ENCODE measurements around the gene NEURL3. TPM values are rescaled to one million over a fixed set of nuclear protein-coding genes. Genes with fewer than 3 reads are reported as not detected.

The NEURL3 gene
- total and polyA plus RNA-seq, 9 of the 15 experiments (the other 6 are each of a cell fraction or from before 2014, with no cell fraction given), result not detected

DNA sequence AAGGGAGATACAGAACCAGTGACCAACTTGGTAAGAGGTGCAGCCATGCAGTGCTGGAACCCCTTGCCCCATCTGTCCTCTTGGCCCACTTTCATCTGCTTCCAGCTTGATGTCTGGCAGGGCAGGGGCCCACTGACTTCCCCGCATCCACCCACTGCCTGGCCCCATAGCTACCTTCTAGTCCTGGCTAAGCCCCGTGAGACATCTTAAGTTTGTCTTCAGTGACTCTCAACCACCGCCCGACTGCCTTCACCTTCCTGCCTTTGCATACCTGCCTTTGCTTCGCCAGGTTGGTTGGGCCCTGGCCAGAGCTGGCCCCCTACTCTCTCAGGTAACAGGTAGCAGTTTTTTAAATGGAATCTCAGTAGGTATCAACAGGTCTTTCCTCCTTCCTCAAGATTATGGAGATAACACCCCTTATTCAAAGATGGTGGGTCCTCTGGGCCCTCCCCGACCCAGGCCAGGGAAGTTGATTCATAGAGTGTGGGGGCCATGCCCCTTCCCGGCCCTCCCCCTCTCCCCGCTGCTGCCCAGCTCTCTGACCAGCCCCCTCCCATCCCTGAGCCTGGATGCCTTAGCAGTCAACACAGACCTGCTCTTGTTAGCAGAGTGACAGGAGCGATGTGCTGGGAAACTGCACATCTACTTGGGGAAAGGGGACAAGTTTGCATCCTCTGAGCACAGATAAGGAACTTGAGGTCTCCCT lies 34.2 kb upstream of the NEURL3 start:
- in situ Hi-C loops (cut with MboI) (no loop called here), intact Hi-C loops (cut with micrococcal nuclease) (no loop called here)
- ChIA-PET CTCF (ENCODE audit: low intra/inter-chr PET ratio) (no interaction called here), POLR2A (interaction anchor here (0.7 to 1.2 kb wide), 3 partner anchors 9 to 187 kb away, joined by 3 to 7 read pairs (median 3); no protein-coding TSS in a partner anchor)
- Histone ChIP-seq H2AFZ (ENCODE audit: low read depth, low read length) (no peak overlapping the region), H3K9me3 (replicated peaks; ENCODE audit: control insufficient read depth, insufficient read depth, low read depth, low read length) (no peaks in the 10 kb centered on the region), H3K9me1 (ENCODE audit: control insufficient read depth, insufficient read depth, low read length) (peaks cover 4% of the 10 kb centered on the region), H3K4me3 (no peak overlapping the region), H4K20me1 (replicated peaks; ENCODE audit: control insufficient read depth, insufficient read depth, low read length) (peaks cover 20% of the 10 kb centered on the region), H3K9ac (ENCODE audit: insufficient read depth in 1 of 2, low read depth in 2 of 2, low read length in 2 of 2) (peak overlapping the region in 1 of 2 experiments; percentile 64; a peak in 1 of 4 replicates), H3K27me3 (ENCODE audit: control insufficient read depth in 2 of 2, insufficient read depth in 2 of 2, low read length in 2 of 2) (no peaks in the 10 kb centered on the region), H3K79me2 (ENCODE audit: control insufficient read depth, insufficient read depth, low read length) (no peaks in the 10 kb centered on the region; the same call in 1 of the 3 replicates), H3K4me1 (replicated peaks in 1 of 2; ENCODE audit: control insufficient read depth in 2 of 2, insufficient read depth in 2 of 2, low read length in 2 of 2) (peaks cover 3 to 25% of the 10 kb centered on the region in 2 experiments; a peak in 3 of 5 replicates), H3K36me3 (ENCODE audit: control insufficient read depth, insufficient read depth, low read length) (no peaks in the 10 kb centered on the region), H3K27ac (ENCODE audit: extremely low read depth, low read depth, low read length) (no peak overlapping the region; the same call in 2 of the 3 replicates), H3K4me2 (ENCODE audit: insufficient read depth, low read length) (no peak overlapping the region)
- no TSS peak for BruUV-seq (replicated peaks)
- DNase-seq (ENCODE audit: extremely low read depth in 1 of 4, low spot score in 3 of 4) (no peak), FAIRE-seq (no peak), ATAC-seq (no peak)
- TF ChIP-seq ZNF324 (CRISPR knock-in tag; IDR thresholded peaks at IDR 0.05), result no peak
- TF ChIP-seq SIN3B (IDR thresholded peaks at IDR 0.05; ENCODE audit: low read depth), result no peak
- TF ChIP-seq NFE2L1 (tag; IDR thresholded peaks at IDR 0.05; ENCODE audit: borderline replicate concordance, low read depth), result no peak
- TF ChIP-seq ASH1L (IDR thresholded peaks at IDR 0.05; ENCODE audit: borderline replicate concordance, low read depth, partially characterized antibody), result no peak
- TF ChIP-seq TSHZ1 (CRISPR knock-in tag; IDR thresholded peaks at IDR 0.05), result no peak
- TF ChIP-seq, protein P1, sequence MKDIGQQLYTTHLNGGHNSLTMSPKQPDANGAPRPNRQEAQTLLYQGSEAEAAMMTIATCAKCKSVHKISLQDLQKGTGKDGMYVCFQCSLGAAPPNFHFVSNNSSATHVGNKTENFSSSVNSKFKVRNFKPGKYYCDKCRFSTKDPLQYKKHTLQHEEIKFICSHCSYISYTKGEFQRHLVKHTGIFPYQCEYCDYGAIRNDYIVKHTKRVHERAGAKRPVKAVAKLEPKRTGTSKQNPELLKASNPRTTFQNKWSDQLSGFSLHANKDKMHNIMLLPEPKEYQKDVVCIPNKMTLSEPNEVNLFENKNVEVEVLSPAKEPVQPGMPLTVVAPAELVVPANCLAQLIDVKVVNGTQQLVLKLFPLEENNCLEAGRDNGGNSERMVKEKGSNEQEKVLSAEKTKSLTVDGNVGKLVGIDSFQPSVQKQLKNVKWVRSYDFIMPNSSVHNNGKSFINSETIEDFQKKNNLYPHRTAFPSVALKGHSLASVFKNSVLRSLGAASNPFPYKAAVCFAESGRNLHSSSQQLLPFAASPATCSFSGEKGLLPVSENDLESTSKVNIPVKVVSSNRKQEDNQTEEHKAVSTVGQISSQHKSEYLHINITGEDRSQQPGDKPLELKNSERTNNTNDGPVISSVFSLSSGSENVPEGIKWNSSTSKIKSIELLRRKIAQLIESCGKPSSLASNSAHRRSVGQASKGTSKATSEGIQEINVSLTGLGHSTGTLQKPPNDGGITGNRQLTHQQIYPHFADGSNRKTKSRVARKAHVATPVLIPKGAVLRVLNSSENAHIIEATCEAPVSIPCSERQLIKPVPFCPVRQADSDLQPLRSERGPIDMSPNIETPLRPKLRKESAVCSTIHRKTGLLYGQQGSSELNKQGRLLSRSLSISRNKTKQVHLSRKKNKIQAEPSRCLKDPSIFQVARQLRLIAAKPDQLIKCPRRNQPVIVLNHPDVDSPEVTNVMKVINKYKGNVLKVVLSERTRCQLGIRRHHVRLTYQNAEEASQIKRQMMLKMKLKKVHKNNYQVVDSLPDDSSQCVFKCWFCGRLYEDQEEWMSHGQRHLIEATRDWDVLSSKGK (CRISPR knock-in tag; IDR thresholded peaks at IDR 0.05), result no peak
- no peak for TF ChIP-seq ADNP (tag; IDR thresholded peaks at IDR 0.05)
- TF ChIP-seq EHMT2 (IDR thresholded peaks at IDR 0.05), result no peak
- TF ChIP-seq CGGBP1 (CRISPR knock-in tag; IDR thresholded peaks at IDR 0.05), result no peak
- TF ChIP-seq NRF1 (conservative IDR thresholded peaks at IDR 0.05 in 1 of 2, IDR thresholded peaks at IDR 0.05 in 1 of 2), result no peak
- WGBS (ENCODE audit: insufficient coverage, low coverage, missing lambda C conversion rate), result 78% methylated on average over 7 of the region's 9 CpGs

Measured in K562 (cell line).